HG03039 (cell line): ENCODE results near the gene C16orf74.

Experiments used
- ATAC-seq: cut with Tn5 transposase; IDR thresholded peaks from one replicate; pipeline ENCODE4 v1.9.1; 2021; ENCODE audit warnings: mild to moderate bottlenecking, moderate library complexity; ENCODE audit not compliant: unreplicated experiment

C16orf74 gene

GRCh38 chr16:85698935-85699558 lies 51.8 kb downstream of the C16orf74 start:
- no peak for ATAC-seq

DNA sequence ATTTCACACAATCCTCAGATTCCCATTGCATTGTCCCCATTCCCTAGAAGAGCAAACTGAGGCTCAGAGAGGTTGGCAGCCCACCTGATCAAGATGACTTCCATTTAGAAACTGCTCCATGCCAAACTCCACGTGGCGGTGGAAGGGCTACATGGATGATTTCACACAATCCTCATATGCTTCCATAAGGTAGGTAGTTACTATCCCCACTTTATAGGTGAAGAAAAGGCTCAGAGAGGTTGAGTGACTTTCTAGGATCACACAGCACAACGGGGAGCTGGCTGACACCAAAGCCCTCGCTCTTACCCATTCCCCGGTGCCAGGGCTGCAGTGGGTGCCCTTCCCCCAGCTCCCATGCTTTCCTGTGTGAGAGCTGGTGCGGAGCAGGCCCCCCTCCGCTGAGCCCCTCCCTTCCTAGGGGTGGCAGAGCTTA lies 52.4 kb downstream of the C16orf74 start:
- no peak for ATAC-seq

DNA sequence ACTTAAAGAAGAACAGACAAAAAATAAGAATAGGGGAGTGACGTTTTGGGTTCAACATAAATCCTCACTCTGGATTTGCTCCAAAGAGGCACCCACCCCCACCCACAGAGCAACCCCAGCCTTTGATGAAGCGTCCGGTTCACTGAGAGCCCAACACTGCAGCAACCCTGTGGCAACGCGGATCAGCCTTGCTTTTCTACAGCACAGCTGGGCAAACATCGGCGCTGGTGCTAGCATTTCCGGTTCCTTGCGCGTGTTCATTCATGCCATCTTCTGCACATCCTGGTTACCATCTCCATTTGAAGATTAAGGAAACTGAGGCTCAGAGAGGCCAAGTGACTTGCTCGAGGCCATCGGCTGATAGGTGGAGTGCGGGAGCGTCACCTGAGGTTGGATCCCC lies 53.5 kb downstream of the C16orf74 start:
- ATAC-seq = no peak

- no peak for ATAC-seq
Measured at GRCh38 chr16:85696781-85697180, 54.1 kb downstream of the C16orf74 start.

DNA sequence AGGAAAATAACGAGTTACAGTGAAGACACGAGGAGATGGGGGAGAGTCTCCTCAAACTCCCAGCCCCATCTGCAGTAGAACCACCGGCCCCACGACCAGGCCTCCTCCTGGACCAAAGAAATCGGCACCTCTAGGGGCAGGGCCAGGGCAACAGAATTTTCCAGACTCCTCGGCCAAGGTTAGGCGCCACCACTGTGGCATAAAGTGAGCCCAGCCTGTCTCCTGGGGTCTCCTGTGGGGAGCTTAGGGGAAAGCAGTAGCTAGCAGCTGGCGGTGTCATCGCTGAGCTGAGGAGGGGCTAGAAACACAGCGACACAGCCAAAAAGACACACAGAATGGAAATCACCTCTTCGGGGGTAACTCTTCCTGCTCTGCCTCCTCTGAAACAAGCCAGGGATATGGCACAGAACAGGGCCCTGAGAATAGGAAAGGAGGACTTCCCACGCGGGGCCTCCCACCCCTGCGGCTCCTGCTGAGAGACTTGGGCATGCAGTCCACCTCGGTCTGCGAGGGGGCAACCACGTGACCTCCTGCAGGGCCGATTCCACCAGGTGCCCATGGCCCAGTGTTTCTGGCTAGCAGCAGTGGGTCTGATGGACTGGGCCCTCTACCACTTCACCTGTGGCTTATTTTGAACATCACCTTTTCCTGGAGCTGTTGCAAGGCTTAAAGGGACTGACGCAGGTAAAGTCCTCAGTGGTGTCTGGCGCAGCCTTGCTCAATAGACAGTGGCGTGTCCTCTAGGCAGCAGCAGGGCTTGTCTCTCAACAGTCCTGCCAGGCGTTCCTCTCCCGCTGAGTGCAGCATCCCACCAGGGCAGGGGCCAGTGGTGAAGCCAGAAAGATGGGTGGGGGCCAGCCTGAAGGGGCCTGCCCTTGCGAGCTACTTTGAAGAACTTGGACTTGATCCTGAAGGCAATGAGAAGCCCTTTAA lies 55.4 kb downstream of the C16orf74 start:
- no peak for ATAC-seq

- no peak for ATAC-seq
Measured at GRCh38 chr16:85690469-85691064, 60.3 kb downstream of the C16orf74 start.

DNA sequence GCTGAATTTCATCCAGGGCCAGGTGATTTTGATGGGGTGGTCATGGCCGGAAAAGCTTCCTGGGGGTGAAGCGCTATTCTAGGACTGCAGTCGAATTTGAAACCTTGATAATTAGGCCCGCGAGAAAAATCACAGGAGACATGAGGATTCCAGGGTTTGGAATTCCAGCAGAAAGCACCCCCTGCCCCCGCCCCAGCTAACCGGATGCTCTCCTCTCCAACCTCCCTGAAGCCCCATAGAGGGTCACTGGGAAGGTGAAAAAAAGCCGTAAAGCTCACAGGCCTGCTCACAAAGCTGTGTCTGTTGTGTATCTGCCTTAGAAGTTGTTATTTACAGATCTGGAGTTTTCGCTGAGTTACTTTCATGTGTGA lies 61.0 kb downstream of the C16orf74 start:
- no peak for ATAC-seq

DNA sequence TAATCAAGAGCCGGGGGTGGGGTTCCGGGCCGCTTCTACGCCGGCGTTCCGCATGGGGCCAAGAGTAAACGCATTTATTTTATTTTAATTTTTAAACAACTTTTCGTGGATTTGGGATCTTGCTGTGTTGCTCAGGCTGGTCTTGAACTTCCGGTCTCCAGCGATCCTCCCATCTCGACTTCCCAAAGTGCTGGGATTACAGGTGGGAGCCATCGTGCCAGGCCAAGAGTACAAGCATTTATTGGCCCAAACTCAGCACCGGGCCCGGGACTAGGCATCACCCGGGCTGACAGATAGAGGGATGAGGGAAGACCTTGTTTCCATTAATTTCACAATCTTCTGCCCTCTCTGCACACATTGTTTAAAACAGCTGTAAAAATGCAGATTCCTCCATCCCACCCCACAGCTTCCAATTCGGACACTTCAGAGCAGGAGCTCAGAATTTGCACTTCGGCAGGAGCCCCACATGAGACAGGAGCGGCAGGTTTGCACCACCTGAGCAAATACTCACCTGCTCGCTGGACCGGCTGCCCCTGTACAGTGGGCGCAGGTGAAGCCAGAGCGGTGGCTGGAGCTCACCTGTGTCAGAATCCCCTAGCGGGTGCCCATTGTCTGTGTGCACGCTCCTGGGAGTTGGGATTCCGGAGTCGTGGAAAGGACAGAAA lies 61.5 kb downstream of the C16orf74 start:
- no peak for ATAC-seq

- peak; percentile 94 for ATAC-seq
Measured at GRCh38 chr16:85688586-85689284, 62.2 kb downstream of the C16orf74 start, which contains the start of gene GINS2. Gene GINS2, minus strand, starts transcription at chr16:85688954. Its CDS starts 56 bp downstream, at chr16:85688898.

GRCh38 chr16:85687651-85688471 lies 63.0 kb downstream of the C16orf74 start:
- no peak for ATAC-seq

DNA sequence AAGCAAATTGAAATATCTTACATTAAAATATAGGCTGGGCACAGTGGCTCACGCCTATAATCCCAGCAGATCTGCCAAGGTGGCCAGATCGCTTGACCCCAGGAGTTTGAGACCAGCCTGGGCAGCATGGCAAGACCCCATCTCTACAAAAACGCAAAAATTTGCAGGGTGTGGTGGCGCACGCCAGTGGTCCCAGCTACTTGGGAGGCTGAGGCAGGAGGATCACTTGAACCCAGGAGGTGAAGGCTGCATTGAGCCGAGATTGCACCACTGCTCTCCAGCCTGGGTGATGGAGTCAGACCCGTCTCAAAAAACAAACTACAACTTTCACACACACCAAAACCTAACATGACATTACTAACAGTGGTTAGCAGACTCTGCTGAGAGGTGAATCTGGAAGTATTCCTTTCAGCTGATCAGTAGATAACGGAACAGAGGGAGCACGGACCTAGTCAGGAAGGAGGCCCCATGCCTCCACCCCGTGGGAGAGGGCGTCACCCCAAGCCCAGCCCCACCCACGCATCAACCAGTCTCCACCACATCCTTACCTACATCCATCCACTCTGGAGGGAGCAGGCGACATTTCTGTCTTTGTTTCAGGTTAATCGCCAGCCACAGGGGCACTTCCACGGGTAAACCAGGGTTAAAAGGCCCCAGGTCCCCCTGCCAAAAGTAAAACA lies 63.8 kb downstream of the C16orf74 start:
- ATAC-seq = no peak

DNA sequence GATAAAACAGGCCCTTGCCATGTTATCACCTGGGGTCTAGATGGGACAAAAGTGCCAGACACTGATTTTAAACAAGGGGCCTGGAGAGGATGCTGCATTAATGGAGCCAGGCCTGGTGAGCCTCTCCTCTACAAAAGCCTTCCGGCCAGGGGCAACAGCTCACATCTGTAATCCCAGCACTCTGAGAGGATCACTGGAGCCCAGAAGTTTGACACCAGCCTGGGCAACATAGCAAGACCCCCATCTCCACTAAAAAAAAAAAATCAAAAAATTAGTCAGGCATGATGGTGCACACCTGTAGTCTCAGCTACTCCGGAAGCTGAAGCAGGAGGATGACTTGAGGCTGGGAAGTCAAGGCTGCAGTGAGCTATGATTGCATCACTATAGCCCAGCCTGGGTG lies 65.6 kb downstream of the C16orf74 start:
- ATAC-seq = no peak

DNA sequence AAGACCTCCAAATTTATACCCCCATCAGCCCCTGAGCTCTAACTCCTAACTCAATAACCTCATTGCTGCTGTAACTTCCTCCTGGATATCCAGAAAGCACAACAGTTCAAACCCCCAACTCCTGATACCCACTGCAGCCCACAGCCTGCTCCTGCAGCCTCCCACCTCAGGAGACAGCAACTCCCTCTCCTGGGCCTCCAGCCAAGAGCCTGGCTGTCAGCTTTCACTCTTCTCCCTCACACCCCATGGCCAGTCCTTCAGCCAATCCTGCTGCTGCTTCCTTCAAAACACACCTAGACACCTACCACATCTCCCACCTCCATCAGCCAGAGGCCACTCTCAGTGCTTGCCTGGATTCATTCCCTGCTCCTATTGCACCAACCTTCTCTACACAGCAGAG lies 67.5 kb downstream of the C16orf74 start:
- no peak for ATAC-seq

DNA sequence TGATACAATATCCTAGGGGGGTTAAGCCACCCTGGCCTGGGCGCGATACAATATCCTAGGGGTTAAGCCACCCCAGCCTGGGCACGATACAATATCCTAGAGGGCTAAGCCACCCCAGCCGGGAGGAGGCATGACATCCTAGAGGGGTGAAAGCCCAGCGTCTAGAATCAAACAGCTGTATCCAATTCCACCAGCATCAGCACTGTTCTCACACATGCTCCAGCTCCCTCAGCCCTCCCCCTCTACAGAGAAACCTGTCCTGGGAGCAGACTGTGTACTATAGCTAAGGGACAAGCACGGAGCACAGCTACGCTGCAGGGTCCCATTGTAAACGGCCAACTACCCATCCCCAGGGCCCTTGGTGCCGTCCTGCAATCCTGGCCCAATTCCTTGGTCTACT lies 68.4 kb downstream of the C16orf74 start:
- no peak for ATAC-seq

DNA sequence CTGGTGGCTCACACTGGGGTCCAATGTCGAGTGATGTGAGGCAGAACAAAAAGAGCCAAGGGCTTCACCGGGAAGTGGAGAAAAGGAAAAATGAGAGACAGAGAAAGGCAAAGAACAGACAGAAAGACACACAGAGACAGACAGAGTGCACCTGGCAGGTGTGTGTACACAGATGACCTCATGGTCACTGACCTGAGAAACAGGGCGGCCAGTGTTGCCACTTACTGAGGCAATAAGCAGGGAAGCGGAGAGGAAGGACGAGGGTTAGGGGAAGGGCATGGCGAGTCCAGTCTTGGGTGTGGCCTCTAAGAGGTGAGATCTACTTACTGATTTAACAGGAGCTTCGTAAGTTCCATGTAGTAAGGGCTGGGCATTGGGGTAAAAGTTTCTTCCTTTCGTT lies 69.6 kb downstream of the C16orf74 start:
- no peak for ATAC-seq

DNA sequence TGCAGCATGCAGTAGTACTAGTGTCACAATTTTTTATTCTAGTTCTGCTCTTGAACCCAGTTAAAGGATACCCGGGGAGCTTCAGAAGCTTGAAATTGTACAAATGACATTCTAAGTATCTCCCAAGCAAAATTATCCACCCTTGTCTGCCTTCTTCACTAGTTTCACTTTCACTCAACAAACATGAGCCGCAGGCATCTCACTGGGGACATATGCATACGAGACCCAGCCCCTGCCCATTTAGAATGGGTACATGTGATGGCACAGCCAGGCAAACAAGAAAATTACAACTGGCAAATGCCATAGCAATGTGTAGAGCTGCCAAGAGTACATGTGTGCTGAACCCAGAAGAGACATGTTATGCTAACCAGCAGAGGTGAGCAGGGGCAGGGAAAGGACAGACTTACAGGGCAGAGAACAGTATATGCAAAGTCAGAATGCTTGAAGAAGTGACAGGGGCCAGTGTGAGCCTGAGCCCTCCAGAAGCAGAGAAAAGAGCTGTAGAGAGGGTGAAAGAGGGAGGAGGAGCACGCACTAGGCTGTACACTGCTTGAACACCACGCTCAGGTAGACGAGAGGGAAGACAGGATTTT lies 70.4 kb downstream of the C16orf74 start:
- no peak for ATAC-seq

GRCh38 chr16:85679870-85680269 lies 71.0 kb downstream of the C16orf74 start:
- no peak for ATAC-seq

- ATAC-seq = no peak
Measured at GRCh38 chr16:85678821-85679220, 72.1 kb downstream of the C16orf74 start.

- ATAC-seq = no peak
Measured at GRCh38 chr16:85678016-85678415, 72.9 kb downstream of the C16orf74 start.
